HG03520 (cell line): ENCODE measurements around the gene TOM1L1.

Experiments used
- ATAC-seq: cut with Tn5 transposase; IDR thresholded peaks from one replicate; pipeline ENCODE4 v1.9.1; 2021; ENCODE audit warnings: mild to moderate bottlenecking, moderate library complexity; ENCODE audit not compliant: unreplicated experiment

The TOM1L1 gene

DNA sequence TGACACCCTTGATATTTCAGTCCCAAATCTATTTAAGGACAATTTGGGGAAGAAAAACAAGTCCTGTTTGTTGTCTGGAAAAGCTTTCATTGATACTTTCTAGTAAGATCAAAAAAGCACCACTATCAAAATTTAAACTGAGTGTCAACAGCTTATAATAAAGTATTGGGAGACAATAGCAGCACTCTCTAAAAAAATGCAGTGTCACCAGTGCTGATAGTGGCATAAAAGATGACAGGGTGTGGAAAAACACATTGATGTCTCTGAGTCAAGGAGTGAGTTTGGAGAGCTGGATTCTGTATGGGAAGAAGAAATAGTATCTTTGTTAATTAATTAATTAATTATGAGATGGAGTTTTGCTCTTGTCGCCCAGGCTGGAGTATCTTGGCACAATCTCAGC lies 8.3 kb upstream of the TOM1L1 start:
- no peak for ATAC-seq

DNA sequence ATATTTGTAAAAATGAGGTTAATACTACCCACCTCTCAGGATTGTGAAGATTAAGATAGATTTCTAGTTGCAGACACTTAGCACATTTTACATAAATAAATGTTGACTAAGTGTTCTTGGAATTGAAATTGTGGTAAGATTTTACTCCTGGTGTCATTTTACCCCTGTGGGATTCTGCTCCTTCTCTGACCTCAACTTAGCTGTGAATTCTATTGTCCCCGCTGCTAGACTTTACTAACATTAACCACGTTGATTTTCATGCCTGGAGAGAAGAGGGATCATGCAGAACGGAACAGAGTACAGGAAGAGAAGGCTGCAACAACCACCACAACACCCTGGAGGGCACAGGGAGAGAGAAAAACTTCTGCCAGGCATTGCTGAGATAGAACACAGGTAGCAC lies 2.1 kb upstream of the TOM1L1 start:
- no peak for ATAC-seq

DNA sequence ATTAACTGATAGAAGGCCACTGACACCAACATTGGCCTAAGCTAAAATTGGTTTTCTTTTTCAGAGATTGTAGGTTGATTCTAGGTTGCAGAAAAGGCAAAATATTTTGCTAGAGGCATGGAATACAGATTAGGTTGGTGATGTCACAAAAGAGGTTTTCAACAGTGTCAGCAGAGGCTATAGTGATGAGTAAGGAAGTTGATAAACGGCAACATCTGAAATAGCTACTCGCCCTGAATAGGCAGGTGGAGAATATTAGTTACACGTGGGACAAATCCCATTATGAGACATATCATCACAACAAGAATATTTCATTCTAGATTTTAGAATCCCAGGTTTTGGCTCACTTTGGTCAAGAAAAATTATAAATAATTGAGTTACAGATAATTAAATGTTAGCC lies 1.5 kb upstream of the TOM1L1 start:
- ATAC-seq, result no peak

DNA sequence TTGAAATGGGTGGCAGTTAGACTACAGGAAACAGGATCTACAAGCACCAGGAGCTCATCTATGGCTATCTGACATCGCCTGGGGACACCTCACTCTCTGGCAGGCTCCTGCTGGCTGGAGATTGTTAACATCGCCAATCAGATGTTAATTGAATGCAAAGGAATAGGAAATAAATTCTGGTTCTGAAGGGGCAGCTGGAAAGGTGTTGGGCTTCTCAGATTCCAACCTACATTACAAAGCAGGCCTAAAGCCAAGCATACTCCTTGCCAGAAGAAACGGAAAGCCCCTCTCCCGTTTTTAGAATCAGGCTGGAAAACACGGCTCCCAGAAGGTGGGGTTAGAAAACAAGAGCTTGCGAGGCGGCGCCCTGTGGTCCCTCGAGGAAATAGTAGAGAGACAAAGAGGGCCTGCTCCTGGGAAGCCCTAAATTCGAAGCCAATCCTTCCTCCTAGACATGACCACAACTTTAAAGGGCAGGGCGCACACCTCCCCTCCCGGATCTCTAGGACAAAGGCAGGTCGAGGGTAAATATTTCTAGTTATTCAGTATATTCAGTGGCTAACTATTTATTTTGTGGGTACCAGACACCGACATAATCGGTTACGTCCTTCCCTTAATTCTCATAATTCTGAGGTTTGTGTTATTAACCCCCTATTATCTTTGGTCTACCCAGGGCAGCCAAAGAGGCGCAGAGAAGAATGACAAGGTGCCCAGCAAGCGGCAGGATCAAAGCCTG lies 763 bp upstream of the TOM1L1 start:
- ATAC-seq, result no peak

DNA sequence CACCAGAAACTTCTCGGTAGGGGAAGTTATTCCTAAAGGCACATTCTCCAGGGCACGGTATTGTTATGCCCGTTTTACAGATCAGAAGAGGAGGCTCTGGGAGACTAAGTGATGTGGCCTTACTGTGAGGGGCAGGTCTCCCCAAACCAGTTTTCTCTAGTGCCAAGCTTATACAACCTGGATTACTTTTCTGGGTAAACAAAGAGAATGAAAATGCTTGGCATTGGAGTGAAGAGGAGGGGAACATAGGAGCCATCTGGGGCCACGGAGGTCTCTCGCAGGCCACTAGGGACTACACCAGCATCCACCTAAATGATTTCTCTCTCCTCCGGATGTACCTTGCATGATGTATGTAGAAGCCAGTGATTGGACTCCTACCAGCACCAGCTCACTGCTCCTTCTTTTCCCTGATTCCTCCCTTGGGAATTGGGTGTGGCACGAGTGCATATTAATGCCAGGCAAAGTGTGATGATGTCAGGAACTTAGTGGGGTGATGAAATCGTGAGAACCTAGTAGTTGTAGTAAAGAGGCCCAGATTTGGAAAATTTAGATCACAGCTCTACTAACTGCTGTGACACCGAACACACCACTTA lies 674 bp downstream of the TOM1L1 start:
- no peak for ATAC-seq

DNA sequence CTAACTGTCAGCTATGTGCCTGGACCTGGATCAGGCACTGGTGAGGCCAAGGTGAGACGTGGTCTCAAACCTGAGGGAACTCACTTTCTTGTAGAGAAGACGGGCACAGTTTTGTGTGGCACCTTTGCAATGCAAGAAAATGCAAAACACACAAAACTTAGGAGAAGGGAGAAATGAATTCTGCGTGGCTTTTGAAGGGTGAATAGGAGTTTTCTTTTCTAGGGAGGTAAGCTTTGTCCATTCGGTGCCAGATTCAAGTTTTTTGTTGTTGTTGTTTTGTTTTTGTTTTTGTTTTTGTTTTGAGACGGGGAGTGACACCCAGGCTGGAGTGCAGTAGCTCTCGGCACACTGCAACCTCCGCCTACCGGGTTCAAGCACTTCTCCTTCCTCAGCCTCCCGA lies 1.4 kb downstream of the TOM1L1 start:
- ATAC-seq, result no peak

DNA sequence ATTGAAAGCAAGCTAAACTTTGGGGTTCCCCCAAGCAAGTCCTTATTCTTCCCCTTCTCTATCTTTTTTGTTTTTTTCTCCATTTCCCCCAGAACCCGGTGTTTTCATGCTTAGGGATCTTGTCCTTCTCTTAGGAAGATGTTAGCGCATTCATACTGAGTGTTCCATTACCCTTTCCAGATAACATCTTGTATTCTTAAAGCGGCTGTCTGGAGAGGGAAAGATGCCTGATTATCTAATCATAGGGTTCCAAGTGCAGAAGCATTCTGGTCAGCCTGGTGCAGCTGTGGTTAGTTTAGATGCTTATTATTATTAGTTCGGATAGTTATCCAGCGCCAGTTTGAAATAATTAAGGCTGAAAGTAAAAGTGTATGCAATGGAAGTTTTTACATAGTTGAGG lies 2.0 kb downstream of the TOM1L1 start:
- no peak for ATAC-seq

DNA sequence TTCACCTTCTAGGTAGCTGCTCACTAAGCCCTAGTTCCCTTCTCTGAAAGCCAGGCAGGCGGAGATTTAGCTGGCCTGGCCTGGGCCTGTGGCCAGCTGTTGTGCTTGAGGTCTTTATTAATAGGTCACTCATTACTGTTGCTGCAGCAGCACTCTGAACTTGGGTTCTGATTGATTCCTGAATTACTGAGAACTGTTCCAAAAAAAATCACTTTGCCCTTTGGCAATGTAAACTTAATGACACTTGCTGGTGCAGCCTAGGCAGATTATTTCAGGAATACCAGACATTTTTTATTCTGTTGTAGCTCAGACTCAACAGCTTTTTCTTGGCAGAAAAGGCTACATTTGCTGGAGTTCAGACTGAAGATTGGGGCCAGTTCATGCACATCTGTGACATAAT lies 2.7 kb downstream of the TOM1L1 start:
- no peak for ATAC-seq

DNA sequence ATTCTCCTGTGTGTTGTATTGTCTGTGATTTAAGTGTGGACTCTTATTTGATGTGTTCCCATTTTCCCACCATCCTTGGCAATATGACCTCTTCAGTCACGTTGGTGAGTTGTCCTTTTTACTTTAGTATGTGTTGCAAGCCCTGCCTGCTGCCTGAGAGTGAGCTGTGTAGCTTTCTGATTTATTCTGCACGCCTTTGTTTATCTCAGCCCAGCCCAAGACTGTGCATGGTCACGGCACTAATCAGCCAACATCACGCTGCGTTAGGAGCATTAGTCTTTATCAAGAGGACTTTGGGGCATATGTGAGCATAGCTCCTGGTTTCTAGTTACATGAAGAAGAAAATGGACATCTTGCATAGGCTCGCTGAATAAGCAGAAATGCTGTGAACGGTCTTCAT lies 6.0 kb downstream of the TOM1L1 start:
- no peak for ATAC-seq

DNA sequence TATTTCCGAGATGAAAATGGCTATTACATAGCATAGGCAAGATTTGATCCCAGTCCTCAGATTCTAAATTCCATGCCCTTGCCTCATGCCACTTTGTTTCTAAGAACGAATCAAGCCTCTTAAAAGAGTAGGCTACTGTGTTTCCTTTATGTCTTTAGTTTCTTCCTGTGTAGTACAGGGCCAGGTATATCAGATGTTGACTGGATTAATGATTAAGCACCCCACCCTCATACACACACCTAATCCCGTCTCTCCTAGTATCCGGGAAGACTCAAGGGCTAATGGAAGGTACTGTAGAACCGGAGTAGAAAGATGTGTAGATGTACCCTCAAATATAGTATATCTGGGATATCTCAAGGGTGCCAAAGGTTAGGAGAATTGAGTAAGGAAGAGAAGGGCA lies 6.7 kb downstream of the TOM1L1 start:
- ATAC-seq, result no peak

DNA sequence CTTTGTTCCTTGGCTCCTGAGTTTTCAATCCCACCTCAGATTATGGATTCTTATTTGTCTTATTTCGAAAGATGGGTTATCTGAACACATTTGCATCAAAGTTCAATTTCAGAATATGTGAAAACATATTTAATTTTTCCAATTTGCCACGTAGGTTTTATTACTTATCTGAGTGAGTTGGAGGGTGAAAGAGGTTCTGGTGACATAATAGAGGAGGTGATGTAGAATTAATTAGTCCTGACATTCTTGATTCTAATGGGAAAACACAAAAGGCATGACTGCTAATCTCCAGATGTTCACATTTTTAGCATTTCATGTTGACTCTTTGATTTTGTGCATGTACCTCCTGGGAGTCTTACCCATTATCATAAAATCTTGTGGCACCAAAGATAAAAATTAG lies 9.1 kb downstream of the TOM1L1 start:
- no peak for ATAC-seq

DNA sequence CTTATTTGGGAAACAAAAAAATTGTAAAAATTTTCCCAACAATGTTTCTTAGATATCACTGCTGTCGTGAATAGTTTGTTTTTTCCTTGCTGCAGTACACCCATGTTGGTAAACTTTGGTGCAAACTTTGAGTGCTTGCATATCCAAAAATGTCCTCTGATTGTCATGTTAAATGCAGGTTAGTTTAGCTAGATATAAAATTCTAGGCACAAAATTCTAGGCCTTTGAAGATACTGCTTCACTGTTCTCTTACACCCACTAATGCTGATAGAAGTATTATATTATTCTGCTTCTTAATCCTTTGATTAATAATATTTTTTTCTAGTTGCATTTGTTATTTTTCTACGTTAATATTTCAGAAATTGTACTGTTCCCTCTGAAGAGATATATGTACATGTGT lies 16.1 kb downstream of the TOM1L1 start:
- no peak for ATAC-seq

DNA sequence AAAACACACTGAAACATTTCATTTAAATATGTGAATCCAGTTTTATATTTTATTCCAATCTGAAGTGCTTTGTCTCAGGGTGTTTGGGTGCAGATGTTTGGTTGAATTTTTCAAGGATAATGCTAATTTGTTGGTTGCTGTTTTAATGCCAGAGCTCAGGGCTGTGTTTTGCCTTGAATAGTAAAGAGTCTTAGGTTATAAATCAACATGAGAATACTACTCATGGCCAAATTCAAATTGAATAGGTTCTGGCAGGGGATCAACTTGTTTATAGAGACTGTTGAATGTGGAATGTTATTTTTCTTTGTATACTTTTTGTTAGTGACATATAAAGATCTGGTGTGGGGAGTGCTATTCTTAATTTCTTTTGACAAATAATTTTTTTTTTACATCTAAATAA lies 18.8 kb downstream of the TOM1L1 start:
- no peak for ATAC-seq

DNA sequence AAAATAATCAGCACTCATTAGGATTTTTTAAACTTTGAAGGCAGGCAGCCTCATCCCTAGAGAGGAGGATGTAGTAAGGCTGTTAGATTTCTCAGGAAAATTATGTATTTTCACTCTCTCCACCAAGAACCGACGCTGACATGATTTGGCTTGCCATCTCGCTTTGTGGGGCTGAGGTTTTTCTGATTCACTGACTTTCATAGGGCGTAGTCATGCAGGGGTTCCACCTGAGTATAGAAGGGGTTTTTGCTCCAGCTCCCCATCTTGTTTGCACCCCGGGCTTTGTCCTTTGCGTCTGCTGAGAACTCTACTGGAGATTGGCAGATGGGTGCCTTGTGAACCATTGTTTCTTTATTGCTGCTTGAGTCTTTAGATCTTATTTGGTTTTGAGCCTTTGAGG lies 20.2 kb downstream of the TOM1L1 start:
- ATAC-seq, result no peak

DNA sequence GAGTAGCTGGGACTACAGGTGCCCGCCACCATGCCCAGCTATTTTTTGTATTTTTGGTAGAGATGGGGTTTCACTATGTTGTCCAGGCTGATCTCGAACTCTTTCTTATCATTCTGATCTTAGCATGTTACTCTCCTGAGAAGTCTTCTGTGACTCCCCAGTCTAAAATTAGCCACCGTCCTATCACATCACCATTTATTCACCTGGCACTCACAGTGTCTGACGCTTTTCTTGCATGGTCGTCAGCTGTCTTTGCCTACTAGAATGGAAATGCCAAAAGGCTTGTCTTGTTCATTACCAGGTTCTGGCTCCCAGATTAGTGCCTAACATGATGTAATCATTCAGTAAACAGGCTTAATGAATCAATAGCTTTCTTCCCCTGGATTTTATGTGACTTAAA lies 23.8 kb downstream of the TOM1L1 start:
- no peak for ATAC-seq

DNA sequence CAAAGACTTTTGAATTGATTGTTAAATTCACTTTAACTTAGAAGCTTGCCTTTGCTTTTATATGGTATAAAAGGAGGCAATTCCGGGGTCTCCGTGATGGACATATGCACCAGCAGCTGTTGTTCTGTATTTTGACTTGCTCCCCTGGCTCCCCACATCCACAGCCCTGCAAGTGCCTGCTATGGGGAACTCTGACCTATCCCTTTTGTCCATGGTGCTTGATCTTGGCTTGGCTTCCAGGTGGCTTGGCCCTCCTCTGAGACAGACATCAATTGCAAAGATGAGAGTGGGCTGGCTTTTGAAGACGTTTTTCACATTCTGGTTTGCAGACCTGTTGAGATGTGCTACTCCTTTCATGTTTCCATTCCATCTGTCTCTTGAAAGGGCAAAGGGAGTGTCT lies 26.9 kb downstream of the TOM1L1 start:
- ATAC-seq, result no peak

DNA sequence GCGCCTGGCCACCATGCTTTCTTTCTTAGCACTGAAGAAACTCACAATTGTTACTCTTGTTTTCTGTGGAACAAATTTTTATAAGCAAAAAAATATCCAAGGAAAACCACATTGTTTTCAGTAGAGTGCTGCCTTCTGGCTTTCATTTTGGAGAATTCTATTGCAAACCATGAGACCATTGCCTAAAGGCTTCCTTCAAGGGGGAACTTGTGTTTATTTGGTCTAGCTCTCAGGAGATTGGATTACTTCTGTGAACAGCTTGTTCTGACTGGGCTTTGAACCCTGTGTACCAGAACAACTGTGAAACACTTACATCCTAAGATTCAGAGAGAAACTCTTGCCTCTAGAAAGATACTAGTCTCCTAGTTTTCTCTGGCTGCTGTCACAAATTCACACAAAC lies 32.1 kb downstream of the TOM1L1 start:
- no peak for ATAC-seq

DNA sequence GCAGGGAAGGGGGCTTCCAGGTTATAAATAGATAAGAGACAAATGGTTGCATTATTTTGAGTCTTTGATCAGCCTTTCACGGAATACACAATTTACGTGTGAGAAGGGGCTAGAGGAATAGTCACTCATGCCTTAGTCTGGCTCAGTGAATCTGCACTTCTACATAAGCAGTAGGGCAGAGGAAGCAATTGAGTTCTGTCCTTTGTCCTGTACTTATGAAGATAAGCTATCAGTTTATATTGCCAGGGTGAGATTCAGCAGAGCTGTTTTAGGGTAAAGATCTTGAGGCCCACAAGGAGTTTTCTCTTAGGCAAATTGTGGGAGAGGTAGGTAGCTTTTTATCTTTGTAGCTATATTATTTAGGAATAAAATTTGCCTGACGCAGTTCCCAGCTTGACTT lies 33.3 kb downstream of the TOM1L1 start:
- no peak for ATAC-seq

DNA sequence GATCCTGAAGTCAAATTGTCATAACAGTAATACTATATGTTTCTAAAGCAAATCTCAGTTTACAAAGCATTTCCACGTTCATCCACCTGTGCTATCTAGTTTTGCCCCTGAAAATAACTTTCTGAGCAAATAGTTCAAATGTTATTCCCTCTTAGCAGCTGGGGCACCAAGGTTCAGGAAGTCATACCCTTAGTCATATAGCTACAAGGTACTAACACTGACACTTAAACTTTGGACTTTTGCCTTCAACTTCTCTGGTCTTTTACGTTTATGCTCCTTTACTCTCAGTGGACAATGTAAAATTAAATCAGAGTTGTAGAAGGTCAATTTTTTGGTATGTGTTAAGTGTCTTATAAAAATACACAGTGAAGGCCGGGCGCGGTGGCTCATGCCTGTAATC lies 34.8 kb downstream of the TOM1L1 start:
- ATAC-seq, result no peak

DNA sequence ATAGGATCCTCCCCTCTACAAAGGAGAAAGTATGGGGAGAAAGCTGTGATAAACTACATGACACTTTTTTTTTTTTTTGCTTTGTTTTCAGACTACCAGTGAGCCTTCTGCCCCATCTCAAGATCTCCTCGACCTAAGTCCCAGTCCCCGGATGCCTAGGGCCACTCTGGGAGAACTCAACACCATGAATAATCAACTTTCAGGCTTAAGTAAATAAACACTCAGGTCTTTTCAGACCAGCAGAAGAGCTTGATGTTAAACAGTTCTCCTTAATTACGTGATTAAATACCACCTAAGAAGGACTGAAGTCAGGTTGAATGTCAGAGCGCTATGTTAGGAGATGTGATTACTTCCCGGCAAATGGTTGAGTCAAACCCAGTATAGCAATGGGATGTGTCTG lies 36.4 kb downstream of the TOM1L1 start:
- no peak for ATAC-seq

DNA sequence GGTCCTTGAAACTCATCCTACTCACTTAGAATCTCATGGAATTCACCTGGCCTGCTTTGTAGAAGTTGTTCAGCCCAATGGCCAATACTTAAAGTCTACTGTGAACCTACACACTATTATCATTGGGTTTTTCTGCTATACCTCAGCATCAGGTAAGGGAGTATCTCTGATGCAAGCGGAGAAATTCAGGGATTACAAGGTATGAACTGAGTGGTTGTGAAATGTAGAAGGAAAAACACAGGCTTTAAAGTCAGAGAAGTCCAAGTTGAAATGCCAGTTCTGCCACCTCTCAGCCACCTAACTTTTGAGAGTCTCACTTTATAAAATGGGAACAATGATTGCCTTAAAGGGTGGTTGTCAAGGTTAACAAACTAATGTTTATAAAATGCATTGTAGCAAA lies 36.8 kb downstream of the TOM1L1 start:
- no peak for ATAC-seq

DNA sequence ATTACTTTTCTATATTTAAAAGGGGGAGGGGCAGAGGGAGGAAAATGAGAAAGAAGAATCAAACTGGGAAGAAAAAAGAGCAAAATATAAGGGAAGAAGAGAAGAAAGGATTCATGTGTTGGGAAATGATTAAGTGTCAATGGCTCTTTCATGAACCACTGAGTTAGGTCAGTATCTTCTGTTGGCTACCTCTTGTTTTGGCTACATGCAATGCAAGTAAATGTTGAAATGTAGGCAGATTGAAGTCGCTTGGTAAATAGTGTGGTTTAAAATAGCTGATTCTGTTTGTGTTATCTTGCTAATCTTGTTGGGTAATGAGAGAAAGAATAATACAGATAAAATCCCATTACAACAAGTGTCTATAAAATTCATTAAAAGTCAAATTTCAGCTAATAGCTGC lies 40.6 kb downstream of the TOM1L1 start:
- ATAC-seq, result no peak

DNA sequence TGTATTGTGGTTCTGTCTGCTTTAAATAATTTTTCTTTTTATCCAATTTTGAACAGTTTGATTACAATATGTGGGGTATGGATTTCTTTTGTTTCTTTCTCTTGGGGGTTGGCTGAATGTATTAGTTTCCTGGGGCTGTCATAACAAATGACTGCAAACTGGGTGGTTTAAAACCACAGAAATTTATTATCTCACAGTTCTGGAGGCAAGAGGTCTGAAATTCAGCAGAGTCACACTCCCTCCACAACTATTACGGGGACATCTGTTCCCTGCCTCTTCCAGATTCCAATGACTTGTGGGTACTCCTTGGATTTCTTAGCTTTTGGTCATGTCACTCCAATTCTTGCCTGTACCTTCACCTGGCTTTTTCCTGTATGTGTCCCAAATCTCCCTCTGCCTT lies 44.1 kb downstream of the TOM1L1 start:
- ATAC-seq, result no peak
